GM21367 (cell line): ENCODE measurements around the gene CYTL1.
"Not testable (repeated sequence)": the region's sequence is repeated elsewhere in the genome, so short reads cannot be mapped to it uniquely, and the experiment has no call there.

Experiments used
- ATAC-seq: cut with Tn5 transposase; IDR thresholded peaks from one replicate; pipeline ENCODE4 v1.9.1; 2021; ENCODE audit not compliant: unreplicated experiment

Gene CYTL1

GRCh38 chr4:5019274-5019673 lies at the start of gene CYTL1:
Gene CYTL1, minus strand, starts transcription at chr4:5019458. Its CDS starts 13 bp downstream, at chr4:5019445.
- no peak for ATAC-seq

- no peak for ATAC-seq
Observed at GRCh38 chr4:5067908-5068307, 48.6 kb upstream of the CYTL1 start.

GRCh38 chr4:5066968-5067367 lies 47.7 kb upstream of the CYTL1 start:
- ATAC-seq, result not testable (repeated sequence)

GRCh38 chr4:5066101-5066500 lies 46.8 kb upstream of the CYTL1 start:
- no peak for ATAC-seq

GRCh38 chr4:5055411-5055810 lies 36.2 kb upstream of the CYTL1 start:
- ATAC-seq, result no peak

- ATAC-seq, result no peak
Observed at GRCh38 chr4:5054532-5054931, 35.3 kb upstream of the CYTL1 start.

- no peak for ATAC-seq
Observed at GRCh38 chr4:5052726-5053425, 33.6 kb upstream of the CYTL1 start.

GRCh38 chr4:5052204-5052702 lies 33.0 kb upstream of the CYTL1 start:
- ATAC-seq, result no peak

GRCh38 chr4:5051278-5052203 lies 32.3 kb upstream of the CYTL1 start, which contains the start of gene STK32B:
Gene STK32B, plus strand, starts transcription at chr4:5051480.
- ATAC-seq, result no peak

GRCh38 chr4:5050520-5051277 lies 31.4 kb upstream of the CYTL1 start:
- ATAC-seq, result no peak

- ATAC-seq, result no peak
Observed at GRCh38 chr4:5048721-5049120, 29.5 kb upstream of the CYTL1 start.

- ATAC-seq, result no peak
Observed at GRCh38 chr4:5045097-5045496, 25.8 kb upstream of the CYTL1 start.

GRCh38 chr4:5044341-5044740 lies 25.1 kb upstream of the CYTL1 start:
- ATAC-seq, result no peak

GRCh38 chr4:5043579-5043978 lies 24.3 kb upstream of the CYTL1 start:
- no peak for ATAC-seq

GRCh38 chr4:5041699-5042098 lies 22.4 kb upstream of the CYTL1 start:
- ATAC-seq, result no peak

- no peak for ATAC-seq
Observed at GRCh38 chr4:5040856-5041620, 21.8 kb upstream of the CYTL1 start.

- ATAC-seq, result no peak
Observed at GRCh38 chr4:5039800-5040199, 20.5 kb upstream of the CYTL1 start.

GRCh38 chr4:5037553-5038551 lies 18.6 kb upstream of the CYTL1 start:
- ATAC-seq, result no peak

- no peak for ATAC-seq
Observed at GRCh38 chr4:5036239-5036638, 17.0 kb upstream of the CYTL1 start.
